ENCODE data around the gene FAM107B. TPM values are rescaled to one million over a fixed set of nuclear protein-coding genes. Genes with fewer than 3 reads are reported as not detected.
A peak's percentile ranks its signal among the peaks of the same experiment; 100 is the strongest.
"Not testable (repeated sequence)": the region's sequence is repeated elsewhere in the genome, so short reads cannot be mapped to it uniquely, and the experiment has no call there.

The FAM107B gene
- total RNA-seq, 6 experiments from 2014 or later = 58.6 to 116 (median 68.7) TPM

DNA sequence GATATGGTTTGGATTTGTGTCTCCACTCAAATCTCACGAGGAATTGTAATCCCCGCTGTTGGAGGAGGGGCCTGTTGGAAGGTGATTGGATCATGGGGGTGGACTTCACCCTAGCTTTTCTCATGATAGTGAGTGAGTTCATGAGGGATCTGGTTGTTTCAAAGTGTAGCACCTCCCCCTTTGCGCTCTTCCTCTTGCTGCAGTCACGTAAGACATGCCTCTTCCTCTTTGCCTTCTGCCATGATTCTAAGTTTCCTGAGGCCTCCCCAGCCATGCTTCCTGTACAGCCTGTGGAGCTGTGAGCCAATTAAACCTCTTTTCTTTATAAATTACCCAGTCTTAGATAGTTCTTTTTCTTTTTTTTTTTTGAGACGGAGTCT lies 46.1 kb upstream of the FAM107B start:
- no peak for DNase-seq
- ATAC-seq = no peak
- Histone ChIP-seq H3K4me1 (no peaks in the 10 kb centered on the region), H3K27ac (no peak overlapping the region), H3K9me3 (no peaks in the 10 kb centered on the region), H3K27me3 (no peaks in the 10 kb centered on the region), H3K4me3 (no peak overlapping the region), H3K36me3 (no peaks in the 10 kb centered on the region)
- TF ChIP-seq POLR2A (IDR thresholded peaks at IDR 0.05) = no peak
- no peak for TF ChIP-seq CTCF (IDR thresholded peaks at IDR 0.05)
- 69% methylated on average over 2 of the region's 5 CpGs for WGBS (ENCODE audit: insufficient coverage, low coverage, low lambda C conversion rate, missing lambda C conversion rate)
- intact Hi-C loops (cut with DNase I) = loop anchor here in 1 of 2 donors (10.0 kb wide), 1 partner anchor 316 kb away; no protein-coding TSS in a partner anchor

DNA sequence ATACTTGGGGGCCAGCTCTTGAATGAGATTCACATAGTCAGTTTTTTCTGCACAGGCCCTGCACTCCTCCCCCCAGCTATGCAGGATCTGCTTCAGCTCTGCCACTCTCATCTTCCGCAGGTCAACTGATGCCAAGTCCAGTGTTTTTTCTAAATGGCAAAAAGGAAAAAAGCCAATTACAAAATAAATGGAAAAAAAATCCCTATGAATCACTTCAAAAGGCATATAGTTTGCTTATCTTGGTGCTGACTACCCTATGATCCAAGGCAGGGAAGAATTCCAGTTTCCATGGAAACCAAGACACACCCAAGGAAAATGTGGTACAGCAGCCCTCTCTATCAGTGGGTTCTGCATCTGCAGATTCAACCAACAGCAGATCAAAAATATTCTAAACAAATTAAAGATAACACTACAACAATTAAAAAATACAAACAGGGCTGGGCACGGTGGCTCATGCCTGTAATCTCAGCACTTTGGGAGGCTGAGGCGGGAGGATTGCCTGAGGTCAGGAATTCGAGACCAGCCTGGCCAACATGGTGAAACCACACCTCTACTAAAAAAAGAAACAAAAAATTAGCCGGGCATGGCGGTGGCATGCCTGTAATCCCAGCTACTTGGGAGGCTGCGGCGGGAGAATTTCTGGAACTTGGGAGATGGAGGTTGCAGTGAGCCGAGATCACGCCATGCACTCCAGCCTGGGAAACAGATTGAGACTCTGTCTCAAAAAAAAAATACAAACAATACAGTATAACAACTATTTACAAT lies 45.5 kb upstream of the FAM107B start:
- TF ChIP-seq POLR2A (IDR thresholded peaks at IDR 0.05) = no peak
- TF ChIP-seq CTCF (IDR thresholded peaks at IDR 0.05) = no peak
- DNase-seq = no peak
- no peak overlapping the region for H3K4me3 ChIP-seq

DNA sequence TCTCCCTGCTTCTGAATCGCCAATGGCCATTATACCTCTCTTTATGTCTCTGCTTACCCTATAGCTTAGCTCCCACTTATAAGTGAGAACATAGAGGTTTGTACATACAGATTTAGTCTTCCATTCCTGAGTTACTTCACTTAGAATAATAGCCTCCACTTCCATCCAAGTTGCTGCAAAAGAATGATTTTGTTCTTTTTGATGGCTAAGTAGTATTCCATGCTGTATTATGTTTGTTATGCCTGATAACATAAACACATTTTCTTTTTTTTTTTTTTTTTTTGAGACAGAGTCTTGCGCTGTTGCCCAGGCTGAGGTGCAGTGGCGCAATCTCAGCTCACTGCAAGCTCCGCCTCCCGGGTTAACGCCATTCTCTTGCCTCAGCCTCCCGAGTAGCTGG lies 42.0 kb upstream of the FAM107B start:
- intact Hi-C loops (cut with DNase I); ATAC-seq; DNase-seq; H3K27me3 ChIP-seq; H3K27ac ChIP-seq; H3K4me3 ChIP-seq; H3K9me3 ChIP-seq; H3K36me3 ChIP-seq; H3K4me1 ChIP-seq: not testable (repeated sequence)
- WGBS (ENCODE audit: insufficient coverage, low coverage, low lambda C conversion rate, missing lambda C conversion rate) = 96% methylated on average over 7 of the region's 7 CpGs

More for the DNA sequence above, 45.5 kb upstream of the FAM107B start:
- intact Hi-C loops (cut with DNase I) = loop anchor here in 1 of 2 donors (10.0 kb wide), 1 partner anchor 315 kb away; no protein-coding TSS in a partner anchor
- Histone ChIP-seq H3K4me1 (no peaks in the 10 kb centered on the region), H3K9me3 (no peaks in the 10 kb centered on the region), H3K36me3 (no peaks in the 10 kb centered on the region), H3K27me3 (no peaks in the 10 kb centered on the region), H3K27ac (no peak overlapping the region)
- ATAC-seq = no peak
- 95% methylated on average over 10 of the region's 10 CpGs for WGBS (ENCODE audit: insufficient coverage, low coverage, low lambda C conversion rate, missing lambda C conversion rate)

DNA sequence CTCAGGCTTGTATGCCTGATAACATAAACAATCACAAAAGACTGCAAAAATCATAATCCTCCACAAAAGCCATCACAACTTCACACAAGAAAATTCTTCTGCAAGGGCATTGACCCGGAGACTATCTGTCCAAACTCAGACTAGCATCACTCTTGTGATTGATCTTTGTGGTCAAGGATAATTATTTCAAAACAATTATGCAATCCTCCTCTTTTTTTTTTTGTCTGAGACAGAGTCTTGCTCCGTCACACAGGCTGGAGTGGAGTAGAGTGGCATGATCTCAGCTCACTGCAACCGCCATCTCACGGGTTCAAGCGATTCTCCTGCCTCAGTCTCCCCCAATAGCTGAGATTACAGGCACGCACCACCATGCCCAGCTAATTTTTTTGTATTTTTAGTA lies 41.0 kb upstream of the FAM107B start:
- intact Hi-C loops (cut with DNase I) = no loop called here
- DNase-seq (no peak), ATAC-seq (peak in 1 of 4 donors; percentile 22)
- WGBS (ENCODE audit: insufficient coverage, low coverage, low lambda C conversion rate, missing lambda C conversion rate) = 48% methylated on average over 2 of the region's 6 CpGs
- H3K36me3 ChIP-seq = no peaks in the 10 kb centered on the region
- TF ChIP-seq POLR2A (IDR thresholded peaks at IDR 0.05) = no peak
- TF ChIP-seq CTCF (IDR thresholded peaks at IDR 0.05) = no peak
- no peaks in the 10 kb centered on the region for H3K9me3 ChIP-seq
- H3K4me1 ChIP-seq = no peaks in the 10 kb centered on the region
- H3K27me3 ChIP-seq = no peaks in the 10 kb centered on the region
- H3K27ac ChIP-seq = no peak overlapping the region
- no peak overlapping the region for H3K4me3 ChIP-seq

DNA sequence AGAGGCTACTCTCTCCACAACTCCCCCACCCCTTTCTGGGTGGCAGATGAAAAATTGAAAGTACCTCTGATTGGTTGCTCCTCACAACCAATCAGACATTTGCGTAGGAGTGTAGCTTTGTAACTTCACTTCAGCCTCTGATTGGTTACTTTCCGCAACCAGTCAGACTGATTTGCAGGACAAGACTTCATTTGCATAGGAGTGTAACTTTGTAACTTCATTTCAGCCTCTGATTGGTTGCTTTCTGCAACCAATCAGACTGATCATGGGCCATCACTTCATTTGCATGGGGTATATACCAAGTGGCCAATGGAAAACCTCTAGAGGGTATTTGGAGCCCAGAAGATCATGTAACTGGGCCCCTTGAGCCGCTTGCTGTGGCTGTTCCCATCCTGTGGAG lies 37.6 kb upstream of the FAM107B start:
- TF ChIP-seq CTCF (IDR thresholded peaks at IDR 0.05) (no peak), POLR2A (IDR thresholded peaks at IDR 0.05) (no peak)

More for the DNA sequence above, 37.6 kb upstream of the FAM107B start:
- Histone ChIP-seq H3K36me3 (no peaks in the 10 kb centered on the region), H3K27me3 (no peaks in the 10 kb centered on the region), H3K27ac (no peak overlapping the region), H3K4me3 (no peak overlapping the region), H3K4me1 (no peaks in the 10 kb centered on the region), H3K9me3 (no peaks in the 10 kb centered on the region)
- 100% methylated on average over 1 of the region's 3 CpGs for WGBS (ENCODE audit: insufficient coverage, low coverage, low lambda C conversion rate, missing lambda C conversion rate)
- ATAC-seq (no peak), DNase-seq (no peak)
- intact Hi-C loops (cut with DNase I) = no loop called here

All from right lobe of liver (tissue), 6 donors.